Measurements from ENCODE around the gene PRKAR2B. TPM values are rescaled to one million over a fixed set of nuclear protein-coding genes. Genes with fewer than 3 reads are reported as not detected.

The PRKAR2B gene
- total and polyA plus RNA-seq, 2 experiments from 2014 or later, result 48.8 to 50.6 TPM

GRCh38 chr7:107161415-107161814 lies 116.9 kb downstream of the PRKAR2B start:
- H3K36me3 ChIP-seq (ENCODE audit: insufficient read depth), result no peaks in the 10 kb centered on the region
- no peak for TF ChIP-seq CREB1 (CRISPR knock-in tag; IDR thresholded peaks at IDR 0.05; ENCODE audit: low read depth)
- no peak for TF ChIP-seq ZNF331 (CRISPR knock-in tag; IDR thresholded peaks at IDR 0.05; ENCODE audit: low read depth)
- no peak for TF ChIP-seq JUNB (IDR thresholded peaks at IDR 0.05; ENCODE audit: unreplicated experiment)
- no peak for TF ChIP-seq NANOG (IDR thresholded peaks at IDR 0.05; ENCODE audit: borderline replicate concordance)
- TF ChIP-seq EZH2 (IDR thresholded peaks at IDR 0.05; ENCODE audit: low read depth, unreplicated experiment), result no peak
- TF ChIP-seq ETS1 (IDR thresholded peaks at IDR 0.05), result no peak
- TF ChIP-seq ZNF462 (CRISPR knock-in tag; IDR thresholded peaks at IDR 0.05), result no peak
- no peak for TF ChIP-seq STAT1 (IDR thresholded peaks at IDR 0.05; ENCODE audit: unreplicated experiment)
- no peak for TF ChIP-seq ZNF114 (CRISPR knock-in tag; IDR thresholded peaks at IDR 0.05)
- TF ChIP-seq EZH2phosphoT487 (IDR thresholded peaks at IDR 0.05; ENCODE audit: unreplicated experiment), result no peak
- no peak for TF ChIP-seq REST (IDR thresholded peaks at IDR 0.05; ENCODE audit: unreplicated experiment)
- DNase-seq (ENCODE audit: low spot score), result no peak
- H2AFZ ChIP-seq, result no peak overlapping the region
- H3K27ac ChIP-seq (ENCODE audit: low read depth), result no peak overlapping the region
- ATAC-seq, result no peak
- H4K20me1 ChIP-seq (replicated peaks; ENCODE audit: insufficient read depth), result no peaks in the 10 kb centered on the region
- Mint-ChIP-seq H3K27me3 (ENCODE audit: insufficient read depth, low read depth, poor library complexity) (no peaks in the 10 kb centered on the region), H3K27ac (no peak overlapping the region), H3K4me1 (peaks cover 8% of the 10 kb centered on the region; the same call in 2 of the 3 replicates), H3K9me3 (no peaks in the 10 kb centered on the region), H3K4me3 (no peak overlapping the region), H3K36me3 (ENCODE audit: low read depth) (no peaks in the 10 kb centered on the region)
- no peak overlapping the region for H3K4me3 ChIP-seq
- H3K4me2 ChIP-seq, result no peak overlapping the region
- no peaks in the 10 kb centered on the region for H3K27me3 ChIP-seq (ENCODE audit: insufficient read depth)
- H3F3A ChIP-seq (replicated peaks; ENCODE audit: low read depth), result no peaks in the 10 kb centered on the region
- H3K9me2 ChIP-seq (ENCODE audit: insufficient read depth), result no peaks in the 10 kb centered on the region
- H3K4me1 ChIP-seq (ENCODE audit: insufficient read depth), result peaks cover under 1% of the 10 kb centered on the region
- no peaks in the 10 kb centered on the region for H3K79me2 ChIP-seq (replicated peaks; ENCODE audit: insufficient read depth)

All from GM23338 (cell line).